Smooth muscle cell (in vitro differentiated cells): Measurements from ENCODE around the gene ARMC9. TPM values are rescaled to one million over a fixed set of nuclear protein-coding genes. Genes with fewer than 3 reads are reported as not detected.

ENCODE experiments used
- DNase-seq: peaks from one replicate; lab custom pipeline; 2025; ENCODE audit not compliant: unreplicated experiment; lab: John Stamatoyannopoulos, UW
- H2AFZ ChIP-seq: fragments of 200-600 bp; sonication (generic); 2 replicates; pipeline ENCODE4 v1.6.0; 2016; ENCODE audit warnings: antibody characterized with exemption, low read depth, mild to moderate bottlenecking
- H3F3A ChIP-seq: fragments of 200-600 bp; sonication (generic); 2 replicates; pipeline ENCODE4 v1.6.0; 2017; ENCODE audit warnings: antibody characterized with exemption, low read depth
- H3K27ac ChIP-seq: fragments of 200-600 bp; sonication (generic); 2 replicates; pipeline ENCODE4 v1.5.1; 2016; ENCODE audit warnings: low read depth, mild to moderate bottlenecking
- H3K27me3 ChIP-seq: fragments of 200-600 bp; sonication (generic); 2 replicates; pipeline ENCODE4 v1.6.1; 2016; ENCODE audit warnings: low read depth, mild to moderate bottlenecking
- H3K36me3 ChIP-seq: fragments of 200-600 bp; sonication (generic); 2 replicates; pipeline ENCODE4 v1.5.1; 2016; ENCODE audit warnings: low read depth
- H3K4me1 ChIP-seq: fragments of 200-600 bp; sonication (generic); 2 replicates; pipeline ENCODE4 v1.5.1; 2016; ENCODE audit warnings: low read depth
- H3K4me2 ChIP-seq: fragments of 200-600 bp; sonication (generic); 2 replicates; pipeline ENCODE4 v1.6.0; 2016; ENCODE audit warnings: mild to moderate bottlenecking
- H3K4me3 ChIP-seq: fragments of 200-600 bp; sonication (generic); 2 replicates; pipeline ENCODE4 v1.5.1; 2016; ENCODE audit warnings: mild to moderate bottlenecking
- H3K79me2 ChIP-seq: fragments of 200-600 bp; sonication (generic); 2 replicates; pipeline ENCODE4 v1.6.0; 2016; ENCODE audit warnings: low read depth, mild to moderate bottlenecking
- H3K9ac ChIP-seq: fragments of 200-600 bp; sonication (generic); 2 replicates; pipeline ENCODE4 v1.6.0; 2016; ENCODE audit warnings: low read depth
- H3K9me3 ChIP-seq: fragments of 200-600 bp; sonication (generic); replicated peaks from 2 replicates; pipeline ENCODE4 v1.5.1; 2016; ENCODE audit warnings: low read depth
- H4K20me1 ChIP-seq: fragments of 200-600 bp; sonication (generic); 2 replicates; pipeline ENCODE4 v1.6.0; 2016; ENCODE audit warnings: low read depth
- CTCF ChIP-seq: fragments of 200-600 bp; sonication (generic); IDR thresholded peaks from 2 replicates; pipeline ENCODE4 v1.5.1; 2017; ENCODE audit warnings: borderline replicate concordance, mild to moderate bottlenecking, antibody characterized with exemption; ENCODE audit not compliant: insufficient read depth, poor library complexity, severe bottlenecking
- WGBS: methylation state at CpG from one replicate; pipeline ENCODE4 v1.1.7; 2016; ENCODE audit warnings: low lambda C conversion rate; 5-methylcytosine and 5-hydroxymethylcytosine counted together
- polyA plus RNA-seq: library from polyadenylated mRNA; unstranded; fragments of >200 nt; fragmentation: Nextera tagmentation; extraction: Ambion mirVana; gene quantifications from 2 replicates; pipeline ENCODE4 v1.2.1, GENCODE V29; 2016
- total RNA-seq: library from RNA; depleted of rRNA; stranded (reverse); fragments of >200 nt; gene quantifications from 2 replicates; pipeline ENCODE4 v1.2.3, GENCODE V29; 2014

Gene ARMC9
- total and polyA plus RNA-seq, 2 experiments from 2014 or later, result 34.7 to 51.0 TPM

GRCh38 chr2:231293163-231293562 is 94.7 kb downstream of the ARMC9 start:
- Histone ChIP-seq H3K4me3 (no peak overlapping the region), H4K20me1 (no peaks in the 10 kb centered on the region), H3K79me2 (no peaks in the 10 kb centered on the region), H3K27ac (no peak overlapping the region), H3K4me1 (no peaks in the 10 kb centered on the region), H3F3A (no peaks in the 10 kb centered on the region), H3K9me3 (no peaks in the 10 kb centered on the region), H3K9ac (no peak overlapping the region), H2AFZ (no peak overlapping the region), H3K4me2 (no peak overlapping the region), H3K36me3 (no peaks in the 10 kb centered on the region), H3K27me3 (no peaks in the 10 kb centered on the region)
- WGBS, result 93% methylated on average over 4 of the region's 4 CpGs
- DNase-seq, result no peak
- TF ChIP-seq CTCF, result no peak

DNA sequence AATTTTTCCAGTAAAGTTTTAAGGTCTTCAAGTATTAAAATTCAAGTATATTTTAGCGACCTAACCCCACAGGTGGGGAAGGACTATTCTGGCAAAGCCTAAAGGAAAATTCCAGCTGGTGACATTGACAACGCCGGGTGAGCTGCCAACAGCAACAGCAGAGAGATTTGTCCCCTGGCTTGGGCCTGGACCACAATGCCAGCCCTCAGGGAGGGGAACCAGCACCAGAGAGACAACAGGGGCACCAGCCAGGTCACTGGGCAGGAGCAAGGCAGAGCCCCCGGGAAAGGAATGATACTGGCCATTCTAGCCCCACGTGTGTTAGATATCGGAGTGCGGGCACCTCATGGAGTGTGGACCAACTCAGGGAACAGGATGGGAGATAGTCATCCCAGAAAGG is 95.7 kb downstream of the ARMC9 start:
- Histone ChIP-seq H3K79me2 (no peaks in the 10 kb centered on the region), H3K27ac (no peak overlapping the region), H3K36me3 (no peaks in the 10 kb centered on the region), H3K27me3 (no peaks in the 10 kb centered on the region), H3K4me2 (no peak overlapping the region), H3K9ac (no peak overlapping the region), H3K9me3 (no peaks in the 10 kb centered on the region), H2AFZ (no peak overlapping the region), H4K20me1 (no peaks in the 10 kb centered on the region), H3K4me1 (no peaks in the 10 kb centered on the region), H3K4me3 (no peak overlapping the region), H3F3A (no peaks in the 10 kb centered on the region)
- DNase-seq, result no peak
- TF ChIP-seq CTCF, result no peak
- 97% methylated on average over 7 of the region's 7 CpGs for WGBS

GRCh38 chr2:231294571-231295362 is 96.3 kb downstream of the ARMC9 start:
- DNase-seq, result no peak
- Histone ChIP-seq H3K9ac (no peak overlapping the region), H3K4me2 (no peak overlapping the region), H3K9me3 (no peaks in the 10 kb centered on the region), H3K4me3 (no peak overlapping the region), H3F3A (no peaks in the 10 kb centered on the region), H3K36me3 (no peaks in the 10 kb centered on the region), H3K27me3 (no peaks in the 10 kb centered on the region), H4K20me1 (no peaks in the 10 kb centered on the region), H2AFZ (no peak overlapping the region), H3K4me1 (no peaks in the 10 kb centered on the region), H3K79me2 (no peaks in the 10 kb centered on the region), H3K27ac (no peak overlapping the region)
- TF ChIP-seq CTCF, result no peak
- WGBS, result 86% methylated on average over 10 of the region's 10 CpGs

GRCh38 chr2:231295363-231295655 is 96.9 kb downstream of the ARMC9 start:
- 85% methylated on average over 8 of the region's 8 CpGs for WGBS
- H3K4me3 ChIP-seq, result no peak overlapping the region
- no peaks in the 10 kb centered on the region for H3K36me3 ChIP-seq
- H3K27me3 ChIP-seq, result no peaks in the 10 kb centered on the region
- H3K9me3 ChIP-seq, result no peaks in the 10 kb centered on the region
- H3K4me1 ChIP-seq, result no peaks in the 10 kb centered on the region
- no peaks in the 10 kb centered on the region for H3K79me2 ChIP-seq
- no peak for TF ChIP-seq CTCF
- H4K20me1 ChIP-seq, result no peaks in the 10 kb centered on the region
- no peak for DNase-seq
- no peak overlapping the region for H3K9ac ChIP-seq
- no peak overlapping the region for H3K4me2 ChIP-seq
- H2AFZ ChIP-seq, result no peak overlapping the region
- no peak overlapping the region for H3K27ac ChIP-seq
- no peaks in the 10 kb centered on the region for H3F3A ChIP-seq
